ENCODE results near the gene PRIM2.
"Not testable (repeated sequence)": the region's sequence is repeated elsewhere in the genome, so short reads cannot be mapped to it uniquely, and the experiment has no call there.

The PRIM2 gene

GRCh38 chr6:57310095-57310816 lies 7.2 kb upstream of the PRIM2 start:
- DNase-seq, result not testable (repeated sequence)

DNA sequence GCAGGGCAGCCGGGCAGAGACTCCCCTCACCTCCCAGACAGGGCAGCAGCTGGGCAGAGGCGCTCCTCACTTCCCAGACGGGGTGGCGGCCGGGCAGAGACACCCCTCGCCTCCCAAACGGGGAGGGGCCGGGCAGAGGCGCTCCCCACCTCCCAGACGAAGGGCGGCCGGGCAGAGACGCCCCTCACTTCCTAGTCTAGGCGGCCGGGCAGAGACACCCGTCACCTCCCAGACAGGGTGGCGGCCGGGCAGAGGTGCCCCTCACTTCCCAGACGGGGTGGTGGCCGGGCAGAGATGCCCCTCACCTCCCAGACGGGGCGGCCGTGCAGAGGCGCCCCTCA lies 6.6 kb upstream of the PRIM2 start:
- no peak for DNase-seq

GRCh38 chr6:57311300-57312003 lies 6.0 kb upstream of the PRIM2 start:
- not testable (repeated sequence) for DNase-seq

- DNase-seq, result no peak
These were observed 5.5 kb upstream of the PRIM2 start for GRCh38 chr6:57312004-57312345.

DNA sequence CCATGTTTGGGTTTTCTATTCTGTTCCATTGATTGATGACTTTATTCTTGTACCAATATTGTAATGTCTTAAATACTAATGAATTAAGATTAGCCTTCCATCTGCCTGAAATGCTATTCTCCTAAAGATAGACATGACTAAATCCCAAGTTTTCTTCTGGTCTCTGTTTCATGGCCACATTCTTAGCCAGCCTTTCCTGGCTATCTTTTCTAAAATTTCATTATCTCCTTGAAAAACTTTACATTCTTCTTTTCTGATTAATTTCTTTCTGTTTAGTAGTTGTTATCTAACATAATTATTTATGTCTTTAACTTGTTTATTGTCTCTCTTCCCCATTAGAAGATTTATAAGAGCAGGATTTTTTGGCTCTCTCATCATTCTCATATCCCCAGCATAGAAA lies 4.4 kb upstream of the PRIM2 start:
- no peak for DNase-seq

GRCh38 chr6:57313711-57314471 lies 3.5 kb upstream of the PRIM2 start:
- DNase-seq, result no peak

- no peak for DNase-seq
These were observed 2.3 kb upstream of the PRIM2 start for GRCh38 chr6:57315111-57315510.

- DNase-seq, result no peak
These were observed 1.6 kb upstream of the PRIM2 start for GRCh38 chr6:57315851-57316250.

DNA sequence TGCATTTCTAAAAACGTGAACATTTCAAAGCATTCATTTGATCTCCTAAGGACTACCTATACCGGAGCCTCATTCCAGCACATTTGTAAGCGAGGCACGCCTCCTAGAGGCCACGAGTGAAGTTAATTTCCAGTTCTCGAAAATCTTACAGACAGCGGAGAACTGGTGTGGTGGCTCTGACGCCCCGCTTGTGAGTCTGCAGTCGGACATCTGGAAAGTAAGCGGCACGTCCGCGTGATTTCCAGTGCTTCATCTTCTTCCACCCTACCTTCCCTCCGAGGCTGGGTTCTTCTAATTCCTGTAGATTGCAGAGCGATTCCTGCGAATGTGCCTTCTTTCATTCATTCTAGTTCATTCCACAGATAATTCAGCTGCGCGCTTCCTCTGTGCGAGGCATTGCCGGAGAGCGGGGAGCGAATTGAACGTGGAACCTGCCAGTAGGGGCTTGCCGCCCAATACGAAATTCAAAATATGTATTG lies 810 bp upstream of the PRIM2 start:
- peak; percentile 65 for DNase-seq

- DNase-seq, result no peak
These were observed 7.1 kb downstream of the PRIM2 start for GRCh38 chr6:57324538-57324937.

DNA sequence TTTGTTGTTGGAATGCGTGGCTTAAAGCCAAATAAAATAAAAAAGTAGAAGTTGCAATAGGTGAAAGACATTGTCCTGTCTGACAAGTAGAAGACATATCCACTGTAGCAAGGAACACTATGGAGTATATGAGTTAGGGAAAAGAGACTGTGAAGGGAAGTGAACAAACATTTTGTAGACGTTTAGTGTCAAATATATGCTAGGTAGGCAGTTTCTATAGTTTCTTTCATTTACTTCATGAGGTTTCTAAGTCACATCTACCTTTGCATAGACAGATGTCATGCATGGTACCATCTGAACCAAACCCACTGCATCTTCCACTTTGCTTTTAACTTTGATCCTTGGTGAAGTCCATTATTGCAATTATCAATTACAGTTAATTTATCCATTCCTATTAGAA lies 9.9 kb downstream of the PRIM2 start:
- no peak for DNase-seq

DNA sequence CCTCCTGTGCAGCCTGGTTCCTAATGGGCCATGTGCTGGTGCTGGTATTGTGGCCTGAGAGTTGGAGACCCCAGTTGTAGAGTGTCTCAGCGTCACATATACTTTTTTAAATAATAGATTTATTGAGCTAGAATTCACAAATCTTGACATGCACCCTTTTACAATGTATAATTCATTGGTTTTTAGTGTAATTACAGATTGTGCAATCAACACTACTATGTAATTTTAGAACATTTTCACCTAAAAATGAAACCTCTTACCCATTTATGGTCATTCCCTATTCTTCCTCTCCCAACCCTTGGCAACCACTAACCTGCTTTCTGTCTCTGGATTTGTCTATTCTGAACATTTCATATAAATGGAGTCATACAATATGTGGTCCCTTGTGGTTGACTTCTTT lies 10.6 kb downstream of the PRIM2 start:
- no peak for DNase-seq

- DNase-seq, result no peak
These were observed 12.5 kb downstream of the PRIM2 start for GRCh38 chr6:57329933-57330332.

GRCh38 chr6:57342148-57342669 lies 24.8 kb downstream of the PRIM2 start:
- no peak for DNase-seq

- not testable (repeated sequence) for DNase-seq
These were observed 25.9 kb downstream of the PRIM2 start for GRCh38 chr6:57343342-57343741.

GRCh38 chr6:57346715-57347114 lies 29.3 kb downstream of the PRIM2 start:
- not testable (repeated sequence) for DNase-seq

DNA sequence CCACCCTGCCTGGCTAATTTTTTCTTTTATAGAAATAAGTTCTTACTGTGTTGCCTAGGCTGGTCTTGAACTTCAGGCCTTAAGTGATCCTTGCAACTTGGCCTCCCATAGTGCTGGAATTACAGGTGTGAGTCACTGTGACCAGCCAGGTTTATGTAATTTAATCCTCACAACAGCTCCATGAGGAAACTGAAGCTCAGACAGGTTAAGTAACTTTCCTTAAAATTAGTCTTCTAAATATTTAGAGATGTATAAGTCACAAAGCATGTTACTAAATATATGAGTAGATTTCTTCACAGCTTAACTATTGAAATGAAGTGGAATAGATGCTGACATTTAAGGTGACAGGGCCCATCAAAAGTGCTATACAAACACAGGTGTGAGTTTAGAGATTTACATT lies 30.2 kb downstream of the PRIM2 start:
- DNase-seq, result not testable (repeated sequence)

GRCh38 chr6:57350443-57350842 lies 33.0 kb downstream of the PRIM2 start:
- not testable (repeated sequence) for DNase-seq

DNA sequence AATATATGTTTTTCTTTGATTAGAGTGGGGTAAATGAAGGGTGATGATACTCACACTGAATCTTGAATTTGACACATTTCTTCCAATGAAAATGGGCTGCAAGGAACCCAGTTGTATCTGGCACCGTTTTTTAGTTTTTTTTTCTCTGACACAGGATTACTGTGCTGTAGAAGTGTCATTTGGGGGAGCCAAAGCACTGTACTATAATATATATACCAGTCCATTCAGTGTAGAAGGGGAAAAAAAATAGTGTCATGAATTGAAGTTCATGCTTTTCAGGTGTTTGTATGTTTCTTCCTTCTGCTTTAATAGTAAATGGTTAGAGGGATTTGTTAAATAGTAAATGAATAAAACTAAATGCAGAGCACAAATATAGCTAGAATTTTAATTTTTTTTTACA lies 35.2 kb downstream of the PRIM2 start:
- not testable (repeated sequence) for DNase-seq

- not testable (repeated sequence) for DNase-seq
These were observed 40.9 kb downstream of the PRIM2 start for GRCh38 chr6:57358319-57358718.

DNA sequence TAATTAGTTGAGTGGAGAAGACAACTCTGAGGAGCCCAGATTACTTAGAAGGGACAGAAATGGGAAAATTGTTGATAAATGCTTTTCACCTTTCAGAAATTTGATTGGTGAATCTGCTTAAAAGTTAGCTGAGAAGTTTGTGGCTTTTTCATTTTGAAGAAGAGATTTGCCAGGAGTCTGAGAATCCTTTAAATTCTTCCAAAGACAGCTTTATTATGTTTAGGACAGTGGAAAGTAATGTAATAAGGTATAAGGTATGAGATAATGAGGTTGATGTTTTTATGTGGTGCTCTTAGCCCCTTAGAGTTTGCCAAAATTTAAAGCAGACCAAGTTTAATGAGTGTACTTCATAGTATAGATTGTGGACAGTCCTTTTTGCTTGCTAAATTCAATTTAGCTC lies 42.3 kb downstream of the PRIM2 start:
- not testable (repeated sequence) for DNase-seq

DNA sequence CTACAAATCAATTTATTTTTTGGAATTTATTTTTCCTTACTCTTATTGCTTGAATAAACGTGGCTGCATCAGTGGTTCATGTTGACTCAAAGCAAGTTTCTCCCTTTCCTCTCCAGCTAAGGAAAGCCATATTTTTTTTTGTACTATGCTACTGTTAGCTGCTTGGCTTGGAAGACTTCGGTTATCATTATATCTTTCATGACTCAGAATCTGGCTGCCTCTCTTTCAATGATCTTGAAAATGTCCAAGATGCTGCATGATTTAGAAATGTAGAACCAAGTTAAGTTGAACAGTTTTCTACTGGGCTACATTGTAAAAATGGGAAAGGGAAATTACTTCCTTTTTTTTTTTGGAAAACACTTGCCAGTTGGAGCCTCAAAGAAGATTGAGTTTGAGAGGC lies 44.9 kb downstream of the PRIM2 start:
- not testable (repeated sequence) for DNase-seq

- DNase-seq, result not testable (repeated sequence)
These were observed 47.7 kb downstream of the PRIM2 start for GRCh38 chr6:57365076-57365583.
